Measurements from ENCODE around the gene SWAP70. TPM values are rescaled to one million over a fixed set of nuclear protein-coding genes. Genes with fewer than 3 reads are reported as not detected.
"Not testable (repeated sequence)": the region's sequence is repeated elsewhere in the genome, so short reads cannot be mapped to it uniquely, and the experiment has no call there.

Gene SWAP70
- total RNA-seq, 2 donors from 2014 or later = 15.7 to 21.9 TPM

- no peak for DNase-seq
- ATAC-seq = peak; percentile 88
- intact Hi-C loops (cut with DNase I, micrococcal nuclease) = no loop called here
Measured at GRCh38 chr11:9681583-9682372, 17.9 kb downstream of the SWAP70 start.

- intact Hi-C loops (cut with DNase I, micrococcal nuclease) = no loop called here
- DNase-seq (peak in 1 of 2 donors; percentile 18), ATAC-seq (no peak)
Measured at GRCh38 chr11:9687711-9688477, 24.0 kb downstream of the SWAP70 start.

GRCh38 chr11:9688716-9689511 is 25.0 kb downstream of the SWAP70 start:
- intact Hi-C loops (cut with DNase I, micrococcal nuclease) = no loop called here
- ATAC-seq (no peak), DNase-seq (no peak)

GRCh38 chr11:9689721-9690120 is 25.8 kb downstream of the SWAP70 start:
- no peak for ATAC-seq
- DNase-seq = no peak
- intact Hi-C loops (cut with DNase I, micrococcal nuclease) = no loop called here

GRCh38 chr11:9691865-9692264 is 28.0 kb downstream of the SWAP70 start:
- no peak for DNase-seq
- peak; percentile 74 for ATAC-seq

GRCh38 chr11:9692691-9693090 is 28.8 kb downstream of the SWAP70 start:
- DNase-seq = no peak
- intact Hi-C loops (cut with DNase I, micrococcal nuclease) = no loop called here
- ATAC-seq = peak; percentile 66

More at GRCh38 chr11:9691865-9692264, 28.0 kb downstream of the SWAP70 start:
- intact Hi-C loops (cut with DNase I, micrococcal nuclease) = no loop called here

- ATAC-seq (no peak), DNase-seq (no peak)
- intact Hi-C loops (cut with DNase I, micrococcal nuclease) = no loop called here
Measured at GRCh38 chr11:9693801-9694553, 30.1 kb downstream of the SWAP70 start.

GRCh38 chr11:9695228-9695627 is 31.4 kb downstream of the SWAP70 start:
- DNase-seq; ATAC-seq; intact Hi-C loops (cut with DNase I, micrococcal nuclease): not testable (repeated sequence)

- intact Hi-C loops (cut with DNase I, micrococcal nuclease) = no loop called here
- no peak for ATAC-seq
- DNase-seq = no peak
Measured at GRCh38 chr11:9697766-9698165, 33.9 kb downstream of the SWAP70 start.

- DNase-seq (no peak), ATAC-seq (no peak)
- intact Hi-C loops (cut with DNase I, micrococcal nuclease) = no loop called here
Measured at GRCh38 chr11:9700105-9700801, 36.4 kb downstream of the SWAP70 start.

GRCh38 chr11:9701799-9702198 is 37.9 kb downstream of the SWAP70 start:
- intact Hi-C loops (cut with DNase I, micrococcal nuclease) = no loop called here
- no peak for ATAC-seq
- DNase-seq = no peak

GRCh38 chr11:9703280-9703679 is 39.4 kb downstream of the SWAP70 start:
- peak in 1 of 2 donors; percentile 35 for DNase-seq
- intact Hi-C loops (cut with DNase I, micrococcal nuclease) = no loop called here
- peak; percentile 61 for ATAC-seq

GRCh38 chr11:9704037-9704436 is 40.2 kb downstream of the SWAP70 start:
- DNase-seq = no peak
- ATAC-seq = peak; percentile 88
- intact Hi-C loops (cut with DNase I, micrococcal nuclease) = no loop called here

- intact Hi-C loops (cut with DNase I, micrococcal nuclease) = no loop called here
- DNase-seq (no peak), ATAC-seq (peak; percentile 69)
Measured at GRCh38 chr11:9704620-9705019, 40.7 kb downstream of the SWAP70 start.

- intact Hi-C loops (cut with DNase I, micrococcal nuclease); ATAC-seq; DNase-seq: not testable (repeated sequence)
Measured at GRCh38 chr11:9705361-9705760, 41.5 kb downstream of the SWAP70 start.

GRCh38 chr11:9708544-9708943 is 44.7 kb downstream of the SWAP70 start:
- intact Hi-C loops (cut with DNase I, micrococcal nuclease) = no loop called here
- ATAC-seq (no peak), DNase-seq (no peak)

- DNase-seq (no peak), ATAC-seq (no peak)
- intact Hi-C loops (cut with DNase I, micrococcal nuclease) = no loop called here
Measured at GRCh38 chr11:9710223-9710622, 46.3 kb downstream of the SWAP70 start.

- DNase-seq = no peak
- intact Hi-C loops (cut with DNase I, micrococcal nuclease) = no loop called here
- no peak for ATAC-seq
Measured at GRCh38 chr11:9710852-9711251, 47.0 kb downstream of the SWAP70 start.

Data from left colon (tissue), 2 donors.